DLD1 (cell line): ENCODE data around the gene SLC30A1.

Source experiments
- in situ Hi-C: cut with HindIII; loops from 2 replicates; pipeline ENCODE4 v1.10.0; 2017; ENCODE audit warnings: low sequenced_read_pairs

Gene SLC30A1

GRCh38 chr1:211607754-211608473 lies 29.0 kb upstream of the SLC30A1 start:
- in situ Hi-C loops, result no loop called here

GRCh38 chr1:211606914-211607753 lies 28.2 kb upstream of the SLC30A1 start:
- in situ Hi-C loops, result no loop called here

GRCh38 chr1:211606332-211606913 lies 27.5 kb upstream of the SLC30A1 start:
- in situ Hi-C loops, result no loop called here

DNA sequence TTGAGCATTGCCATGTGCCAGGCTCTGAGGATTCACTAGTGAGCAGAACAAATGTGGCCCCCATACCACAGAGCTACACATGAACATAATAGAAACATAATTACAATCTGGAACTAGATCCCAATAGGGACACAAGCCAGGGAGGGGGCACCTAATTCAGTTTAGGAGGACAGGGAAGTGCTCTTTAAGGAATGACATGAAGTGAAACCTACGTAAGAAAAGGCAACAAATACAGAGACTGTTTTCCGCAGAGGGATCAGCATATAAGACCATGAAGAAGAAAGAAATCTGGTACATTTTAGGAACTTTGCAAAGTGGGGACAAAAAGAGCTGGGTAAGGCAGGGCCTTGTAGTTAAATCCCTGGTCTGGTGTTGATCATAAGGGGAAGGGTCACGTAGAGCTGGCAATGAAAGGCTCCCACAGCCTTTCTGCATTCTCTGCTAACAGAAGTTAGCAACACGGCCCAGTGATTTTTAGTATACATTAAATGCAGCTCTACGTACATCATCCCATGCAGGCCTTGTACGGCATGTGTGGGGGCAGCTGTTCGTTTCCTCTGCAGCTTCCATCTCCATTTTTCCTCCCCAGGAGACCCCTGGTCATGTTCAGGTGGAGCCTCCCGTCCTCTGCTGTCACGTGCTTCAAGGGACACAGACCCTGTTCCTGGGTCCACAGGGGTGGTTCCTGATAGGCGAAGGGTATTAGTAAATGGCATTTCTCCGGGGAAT lies 26.8 kb upstream of the SLC30A1 start:
- in situ Hi-C loops, result no loop called here

GRCh38 chr1:211605034-211605433 lies 26.1 kb upstream of the SLC30A1 start:
- in situ Hi-C loops, result no loop called here

GRCh38 chr1:211604548-211604947 lies 25.6 kb upstream of the SLC30A1 start:
- in situ Hi-C loops, result no loop called here

- in situ Hi-C loops, result no loop called here
Measured at GRCh38 chr1:211603713-211604112, 24.8 kb upstream of the SLC30A1 start.

DNA sequence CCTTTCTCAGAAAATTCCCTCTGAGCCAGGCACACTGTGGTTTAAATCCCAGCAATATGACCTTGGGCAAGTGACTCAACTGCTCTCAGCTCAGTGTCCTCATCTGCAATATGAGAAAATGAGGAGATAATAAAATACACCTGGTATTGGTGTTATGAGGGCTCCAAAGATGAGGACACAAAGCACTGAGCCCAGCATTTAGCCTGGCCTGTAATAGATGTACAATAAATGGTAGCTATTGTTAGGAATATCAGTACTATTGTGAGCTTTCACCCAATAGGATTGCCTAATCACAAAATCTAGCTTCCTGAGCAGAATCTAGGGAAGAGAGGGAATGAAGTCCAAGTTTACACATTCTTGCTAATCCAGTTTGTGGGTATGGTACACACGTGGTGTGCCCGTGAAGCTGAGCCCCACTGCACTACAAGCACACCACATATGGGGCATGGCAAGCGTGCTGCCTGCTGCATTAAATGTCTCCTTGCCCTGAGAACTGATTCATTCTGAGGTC lies 24.3 kb upstream of the SLC30A1 start:
- in situ Hi-C loops, result no loop called here

DNA sequence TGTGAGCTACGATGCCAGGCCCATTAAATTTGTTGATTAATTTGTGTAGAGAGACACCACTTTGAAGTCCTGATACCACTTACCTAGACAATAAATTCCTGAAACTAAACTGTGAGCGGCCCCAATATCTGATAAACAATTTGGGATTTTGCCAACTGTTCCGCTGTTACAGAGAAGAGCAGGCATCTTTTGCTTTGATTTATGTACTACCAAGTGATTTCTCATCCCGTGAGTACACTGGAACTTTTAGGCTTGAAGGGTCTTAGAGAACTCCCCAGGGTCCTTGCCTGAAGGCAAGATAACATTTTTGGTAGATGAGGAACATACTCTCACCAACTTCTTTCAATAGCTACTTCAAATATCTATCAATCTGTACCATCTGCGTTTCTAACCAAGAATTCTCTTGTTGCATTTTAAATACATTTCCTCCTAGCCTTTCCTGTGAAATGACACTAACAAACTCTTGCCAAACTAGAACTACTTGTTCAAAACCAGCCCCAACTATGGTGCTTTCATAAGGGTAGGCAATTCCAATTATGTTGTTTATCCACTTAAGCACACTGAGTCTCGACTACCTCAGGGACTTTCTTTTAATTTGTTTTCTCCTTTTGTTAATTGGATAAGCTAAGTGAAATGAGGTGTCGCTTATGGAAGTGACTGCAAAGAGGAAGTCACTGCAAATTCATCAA lies 23.2 kb upstream of the SLC30A1 start:
- in situ Hi-C loops, result no loop called here

DNA sequence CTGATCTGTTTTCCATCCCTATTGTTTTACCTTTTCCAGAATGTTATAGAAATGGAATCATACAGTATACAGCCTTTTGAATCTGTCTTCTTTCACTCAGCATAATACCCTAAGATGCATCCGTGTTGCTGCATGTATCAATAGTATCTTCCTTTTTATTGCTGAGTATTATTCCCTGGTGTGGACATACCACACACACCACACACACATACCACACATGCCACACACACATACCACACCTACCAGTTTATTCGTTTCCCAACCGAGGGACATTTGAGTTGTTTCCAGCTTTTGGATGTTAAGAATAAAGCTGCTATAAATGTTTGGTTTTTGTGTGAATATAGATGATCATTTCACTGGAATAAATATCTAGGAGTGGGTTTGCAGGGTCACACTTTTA lies 22.2 kb upstream of the SLC30A1 start:
- in situ Hi-C loops, result no loop called here

- in situ Hi-C loops, result no loop called here
Measured at GRCh38 chr1:211599250-211599649, 20.3 kb upstream of the SLC30A1 start.

GRCh38 chr1:211598514-211598913 lies 19.6 kb upstream of the SLC30A1 start:
- in situ Hi-C loops, result no loop called here

DNA sequence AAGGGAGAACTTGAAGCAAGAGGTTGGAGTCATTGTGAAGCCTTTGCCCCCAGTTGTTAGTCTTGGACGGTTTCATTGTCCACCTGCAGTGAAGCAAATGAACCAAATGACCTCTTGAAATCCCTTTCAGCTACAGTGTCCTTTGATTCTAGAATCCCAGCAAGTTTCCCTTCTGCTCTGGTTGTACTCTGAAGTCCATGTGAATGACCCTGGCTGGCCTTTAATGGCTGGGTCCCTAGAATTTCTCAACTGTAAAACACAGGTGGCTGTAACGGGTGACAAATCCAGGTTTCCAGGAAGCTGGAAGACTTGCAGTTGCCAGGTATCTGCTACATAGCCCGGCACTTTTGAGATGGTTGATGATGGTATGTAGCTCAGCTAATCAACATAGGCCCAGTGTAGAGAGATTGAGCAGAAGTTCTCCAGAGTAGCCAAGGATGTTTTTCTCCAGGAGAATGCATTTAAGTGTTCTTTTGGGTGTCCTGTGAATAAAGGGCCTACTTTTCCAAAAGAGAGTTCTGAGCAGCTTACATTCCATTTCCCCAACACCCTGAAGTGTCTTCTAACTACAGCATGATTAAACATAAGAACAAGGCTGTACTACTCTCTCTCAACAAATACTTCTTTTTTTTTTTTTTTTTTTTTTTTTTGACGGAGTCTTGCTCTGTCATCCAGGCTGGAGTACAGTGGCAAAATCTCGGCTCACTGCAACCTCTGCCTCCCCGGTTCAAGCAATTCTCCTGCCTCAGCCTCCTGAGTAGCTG lies 17.6 kb upstream of the SLC30A1 start:
- in situ Hi-C loops, result no loop called here

DNA sequence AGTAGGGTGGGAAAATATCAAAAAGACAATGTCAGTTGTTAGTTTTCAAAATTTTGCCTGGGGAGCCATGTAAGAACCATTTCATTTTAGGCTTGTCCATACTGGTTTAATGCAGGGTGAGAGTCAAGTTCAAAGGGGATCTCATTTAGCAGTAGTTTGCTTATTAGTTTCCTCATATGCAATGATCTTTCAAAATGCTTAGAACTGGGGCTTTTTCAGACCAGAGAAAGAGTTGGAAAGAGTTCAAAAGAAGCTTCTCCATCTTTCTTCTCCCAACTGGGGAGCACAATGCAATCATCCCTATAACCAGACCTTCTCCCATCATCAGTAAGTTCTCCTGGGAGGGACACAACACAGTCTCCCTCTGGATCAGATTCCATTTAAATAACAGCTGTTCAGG lies 16.5 kb upstream of the SLC30A1 start:
- in situ Hi-C loops, result no loop called here

DNA sequence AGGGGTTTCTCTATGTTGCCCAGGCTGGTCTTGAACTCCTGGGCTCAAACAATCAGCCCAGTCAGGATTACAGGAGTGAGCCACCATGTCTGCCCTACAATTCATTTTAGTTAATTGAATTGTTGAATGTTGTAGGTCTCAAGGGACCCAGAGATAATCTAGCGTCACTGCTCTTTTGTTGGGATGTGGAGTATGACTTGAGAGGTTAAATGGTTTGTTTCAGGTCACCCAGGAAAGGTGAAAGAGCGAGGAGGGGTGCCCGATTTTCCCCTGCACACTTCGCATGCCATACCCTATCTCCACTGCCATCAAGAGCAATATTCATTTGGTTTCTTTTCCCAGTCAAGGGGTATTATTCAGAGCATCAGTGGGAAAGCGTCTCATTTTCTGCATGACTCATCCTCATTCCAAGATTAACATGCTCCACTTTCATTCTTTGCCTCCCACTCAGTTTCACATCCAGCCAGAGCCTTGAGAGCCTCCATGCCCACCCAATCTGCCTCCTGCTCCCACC lies 13.1 kb upstream of the SLC30A1 start:
- in situ Hi-C loops, result no loop called here

DNA sequence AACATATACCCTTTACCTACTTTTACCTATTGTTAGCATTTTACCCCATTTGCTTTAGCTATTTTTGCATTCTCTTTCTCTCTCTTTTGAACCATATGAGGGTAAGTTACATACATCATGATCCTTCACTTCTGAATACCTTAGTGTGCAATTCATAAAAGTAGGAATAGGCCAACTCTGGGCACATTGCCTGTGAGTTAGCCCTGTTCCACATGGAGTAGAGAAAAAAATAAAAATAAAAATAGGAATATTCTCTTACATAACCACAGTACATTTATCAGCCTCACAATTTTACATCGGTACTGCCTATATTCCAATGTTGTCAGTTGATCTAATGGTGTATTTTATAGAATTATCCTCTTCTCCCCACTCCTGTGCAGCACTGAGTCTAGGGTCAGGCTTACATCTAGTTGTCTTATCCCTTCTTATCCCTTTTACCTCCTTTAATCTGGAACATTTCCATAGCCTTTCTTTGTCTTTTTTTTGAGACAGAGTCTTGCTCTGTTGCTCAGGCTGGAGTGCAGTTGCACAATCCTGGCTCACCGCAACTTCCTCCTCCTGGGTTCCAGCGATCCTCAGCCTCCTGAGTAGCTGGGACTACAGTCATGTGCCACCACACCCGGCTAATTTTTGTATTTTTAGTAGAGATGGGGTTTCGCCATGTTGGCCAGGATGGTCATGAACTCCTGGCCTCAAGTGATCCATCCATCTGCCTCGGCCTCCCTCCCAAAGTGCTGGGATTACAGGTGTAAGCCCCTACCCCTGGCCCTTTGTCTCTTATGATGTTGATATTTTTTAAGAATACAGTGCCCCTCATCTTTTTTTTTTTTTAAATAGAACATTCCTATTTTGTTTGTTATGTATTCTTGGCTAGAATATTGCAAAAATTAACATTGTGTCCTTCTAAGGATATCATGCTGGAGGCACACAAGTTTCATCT lies 11.1 kb upstream of the SLC30A1 start:
- in situ Hi-C loops, result no loop called here

GRCh38 chr1:211588711-211589110 lies 9.8 kb upstream of the SLC30A1 start:
- in situ Hi-C loops, result no loop called here

DNA sequence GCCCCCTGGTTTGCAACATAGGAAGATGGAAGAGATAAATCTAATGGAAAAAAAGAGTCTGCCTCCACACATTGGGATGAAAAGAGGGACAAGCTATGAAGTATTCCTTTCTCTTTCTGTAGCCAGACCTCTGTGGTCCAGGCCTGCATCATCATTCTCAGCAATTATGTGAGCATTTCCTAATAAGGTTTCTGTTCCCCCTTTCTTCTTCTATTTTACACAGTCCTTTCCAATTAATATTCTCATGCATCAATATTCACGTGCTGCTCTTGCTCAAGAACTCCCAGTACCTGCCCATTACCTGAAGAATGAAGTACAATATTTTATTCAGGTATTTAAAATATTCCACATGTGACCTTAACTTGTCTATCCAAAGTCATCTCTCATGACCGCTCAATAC lies 8.2 kb upstream of the SLC30A1 start:
- in situ Hi-C loops, result no loop called here
